ENCODE results near the gene MPG.
A peak's percentile ranks its signal among the peaks of the same experiment; 100 is the strongest.

MPG gene

GRCh38 chr16:83781-84615 lies 6.0 kb downstream of the MPG start:
- peak; percentile 45 for DNase-seq (ENCODE audit: low read depth)

DNA sequence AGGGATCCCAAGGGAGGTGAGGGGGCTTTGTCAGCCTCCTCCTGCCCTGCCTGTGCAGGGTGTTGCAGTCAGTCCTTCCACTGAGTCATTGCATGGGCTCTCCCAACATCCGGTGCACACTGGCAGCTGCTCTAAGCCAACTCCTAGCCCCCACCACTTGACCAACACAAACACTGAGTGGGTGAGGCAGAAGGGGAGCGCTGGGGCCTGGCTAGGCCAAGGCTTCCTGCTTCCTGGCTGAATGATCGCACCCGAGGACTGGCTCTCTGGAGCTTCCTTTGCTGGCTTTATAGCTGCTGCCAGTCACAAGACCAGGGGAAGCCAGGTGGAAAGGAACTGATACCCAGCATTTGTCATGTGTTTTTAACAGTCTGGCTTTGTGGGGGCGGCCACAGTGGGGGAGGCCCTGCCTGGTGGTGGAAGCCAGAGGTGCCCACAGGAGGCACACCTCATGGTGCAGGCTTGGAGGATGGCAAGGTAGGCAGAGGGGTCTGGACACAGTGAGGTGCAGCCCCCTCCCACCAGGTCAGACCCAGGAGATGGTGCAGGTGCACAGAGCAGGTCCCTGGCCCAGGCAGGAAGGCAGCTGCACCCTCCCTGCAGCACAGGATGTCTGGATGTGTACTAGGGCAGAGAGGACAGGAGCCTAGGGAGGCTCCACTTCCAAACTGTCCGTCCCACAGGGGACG lies 6.8 kb downstream of the MPG start:
- peak; percentile 93 for DNase-seq (ENCODE audit: low read depth)

DNA sequence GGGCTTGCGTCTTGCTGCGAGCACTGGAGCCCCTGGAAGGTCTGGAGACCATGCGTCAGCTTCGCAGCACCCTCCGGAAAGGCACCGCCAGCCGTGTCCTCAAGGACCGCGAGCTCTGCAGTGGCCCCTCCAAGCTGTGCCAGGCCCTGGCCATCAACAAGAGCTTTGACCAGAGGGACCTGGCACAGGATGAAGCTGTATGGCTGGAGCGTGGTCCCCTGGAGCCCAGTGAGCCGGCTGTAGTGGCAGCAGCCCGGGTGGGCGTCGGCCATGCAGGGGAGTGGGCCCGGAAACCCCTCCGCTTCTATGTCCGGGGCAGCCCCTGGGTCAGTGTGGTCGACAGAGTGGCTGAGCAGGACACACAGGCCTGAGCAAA lies 7.4 kb downstream of the MPG start:
- no peak for DNase-seq (ENCODE audit: low read depth)

DNA sequence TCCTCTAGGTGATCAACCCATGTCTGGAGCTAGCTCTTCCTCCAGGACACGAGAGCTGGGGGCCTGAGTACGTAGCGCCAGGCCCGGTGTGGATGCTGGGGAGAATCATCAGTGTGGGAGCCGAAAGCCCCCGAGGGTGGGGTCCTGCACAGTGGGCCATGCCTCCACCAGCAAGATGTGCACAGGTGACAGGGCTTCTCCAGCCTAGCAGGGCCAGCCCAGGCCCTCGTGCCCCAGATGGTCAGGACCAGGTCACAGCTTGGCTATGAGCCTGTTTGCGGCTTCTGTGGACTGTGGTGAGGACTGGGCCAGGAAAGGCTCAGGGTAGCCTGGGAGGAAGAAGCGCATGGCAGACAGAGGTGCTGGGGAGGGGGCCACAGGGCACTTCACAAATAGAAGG lies 7.8 kb downstream of the MPG start:
- DNase-seq (ENCODE audit: low read depth): no peak

- no peak for DNase-seq (ENCODE audit: low read depth)
Observed at GRCh38 chr16:86483-86952, 8.5 kb downstream of the MPG start.

GRCh38 chr16:88613-89012 lies 10.6 kb downstream of the MPG start:
- no peak for DNase-seq (ENCODE audit: low read depth)

- DNase-seq (ENCODE audit: low read depth): no peak
Observed at GRCh38 chr16:89391-90302, 11.6 kb downstream of the MPG start.

- peak; percentile 45 for DNase-seq (ENCODE audit: low read depth)
Observed at GRCh38 chr16:91484-91883, 13.5 kb downstream of the MPG start.

DNA sequence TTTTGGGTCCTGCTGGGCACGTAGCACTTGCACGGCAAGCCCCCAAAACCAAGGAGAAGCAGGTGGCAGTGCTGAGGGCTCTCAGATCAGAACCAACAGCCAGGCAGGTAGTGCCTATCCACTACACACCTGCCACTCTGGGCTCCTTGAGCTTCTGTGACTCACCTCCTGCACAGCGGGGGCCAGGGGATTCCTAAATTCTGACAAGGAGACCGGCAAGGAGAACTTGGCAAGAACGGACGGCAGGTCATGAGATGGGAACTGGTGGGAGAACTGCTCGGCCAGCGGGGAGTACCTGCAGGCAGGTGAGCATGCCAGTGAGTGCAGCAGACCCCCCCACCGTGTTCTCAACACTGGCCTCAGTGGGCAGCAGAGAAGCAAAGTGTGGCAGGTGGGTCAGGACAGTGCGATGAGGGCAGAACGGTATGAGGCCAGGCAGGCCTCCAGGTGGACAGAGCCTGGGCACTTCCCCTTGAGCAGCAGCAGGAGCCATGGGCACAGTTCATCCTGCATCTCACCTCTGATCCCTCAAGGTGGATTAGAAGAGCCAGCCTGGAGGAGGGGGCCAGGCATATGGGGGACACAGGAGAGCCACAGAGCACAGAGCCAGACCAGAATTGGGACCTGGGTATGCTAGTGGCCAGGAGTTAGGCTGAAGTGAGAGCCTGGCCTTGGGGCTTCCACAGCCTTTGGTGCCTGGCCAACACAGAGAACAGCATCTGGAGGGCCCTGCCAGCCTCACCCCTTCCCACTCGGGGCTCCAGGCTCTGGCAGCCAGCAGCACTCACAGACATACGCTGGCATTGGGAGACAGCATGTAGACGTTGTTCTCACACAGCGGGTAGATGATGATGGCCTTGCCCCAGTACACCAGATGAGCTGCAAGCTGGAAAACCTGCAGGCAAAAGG lies 14.7 kb downstream of the MPG start:
- DNase-seq (ENCODE audit: low read depth): no peak

- DNase-seq (ENCODE audit: low read depth): no peak
Observed at GRCh38 chr16:94918-95265, 16.9 kb downstream of the MPG start.

- peak; percentile 83 for DNase-seq (ENCODE audit: low read depth)
Observed at GRCh38 chr16:96935-97381, 18.9 kb downstream of the MPG start.

GRCh38 chr16:97822-98221 lies 19.8 kb downstream of the MPG start:
- peak; percentile 52 for DNase-seq (ENCODE audit: low read depth)

DNA sequence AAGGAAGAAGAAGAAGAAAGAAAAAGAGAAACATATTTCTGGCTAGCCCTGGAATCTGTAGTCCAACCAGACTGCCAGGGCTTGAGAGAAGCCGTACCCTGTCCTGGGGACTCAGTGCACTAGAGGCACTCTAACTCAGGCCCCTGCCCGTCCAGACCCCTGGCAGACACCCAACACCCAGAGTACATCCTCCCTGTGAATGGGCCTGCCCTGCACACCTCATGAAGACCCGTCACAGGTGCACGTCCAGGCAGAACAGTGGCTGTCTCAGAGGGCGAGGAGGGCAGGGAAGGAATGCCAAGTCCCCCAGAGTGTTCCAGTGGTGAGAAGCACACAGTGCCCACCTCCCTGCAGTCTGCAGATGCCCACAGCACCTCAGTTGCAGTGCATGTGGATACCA lies 23.0 kb downstream of the MPG start:
- DNase-seq (ENCODE audit: low read depth): no peak

- no peak for DNase-seq (ENCODE audit: low read depth)
Observed at GRCh38 chr16:101586-101985, 23.6 kb downstream of the MPG start.

DNA sequence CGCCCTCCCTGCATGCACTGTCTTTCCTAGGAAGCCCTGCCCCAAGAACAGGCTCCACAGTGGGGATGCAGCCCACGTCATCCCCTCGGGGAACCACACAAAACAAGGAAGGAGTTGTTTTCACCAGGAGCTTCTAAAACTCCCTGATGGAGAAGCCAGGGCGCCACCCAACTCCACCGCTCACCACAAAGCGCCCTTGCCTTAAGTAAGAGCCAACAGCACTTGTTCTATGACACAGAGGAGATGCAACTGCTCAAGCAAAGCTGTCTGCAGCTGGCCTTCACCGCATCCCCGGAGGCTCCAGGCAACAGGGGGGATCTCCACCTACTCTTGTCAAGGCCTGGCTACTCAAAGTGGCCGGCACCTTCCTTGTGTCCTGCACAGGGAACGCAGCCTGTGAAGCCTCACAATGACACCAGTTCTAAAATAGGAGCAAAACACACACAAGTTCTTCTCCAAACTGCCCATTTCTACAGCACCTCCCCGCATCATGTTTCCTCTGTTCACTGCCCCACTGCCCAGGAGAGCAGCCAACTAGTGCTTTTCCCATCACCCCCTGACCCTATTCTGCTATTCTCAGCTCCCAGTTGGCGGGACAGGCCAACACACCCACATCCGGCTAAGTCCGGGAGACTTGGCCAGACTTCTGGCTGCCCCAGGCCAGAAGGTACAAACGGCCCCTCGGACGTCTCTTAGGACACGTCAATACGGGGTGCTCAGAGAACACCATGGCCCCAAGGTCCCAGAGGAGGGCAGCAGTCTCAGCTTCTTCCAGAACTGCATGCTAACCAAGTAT lies 24.2 kb downstream of the MPG start:
- DNase-seq (ENCODE audit: low read depth): no peak

DNA sequence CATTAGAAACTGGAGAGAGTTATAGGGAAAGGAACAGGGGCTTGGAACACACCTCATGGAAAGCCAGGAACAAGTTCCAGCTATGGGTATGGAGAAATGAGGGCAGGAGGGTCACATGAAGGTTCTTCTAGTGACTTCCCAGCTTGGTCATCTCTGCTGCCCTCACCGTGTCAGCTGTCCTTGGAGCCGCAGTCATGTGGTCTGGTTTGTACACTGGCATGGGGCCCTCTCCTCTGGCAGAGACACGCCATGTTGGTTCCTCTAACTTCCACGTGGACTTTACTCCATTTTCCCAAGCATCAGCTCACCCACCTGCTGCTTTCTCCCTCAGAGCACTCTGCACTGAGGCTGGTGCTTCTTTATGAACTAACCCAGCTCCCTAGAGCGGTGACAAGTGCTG lies 26.3 kb downstream of the MPG start:
- no peak for DNase-seq (ENCODE audit: low read depth)

GRCh38 chr16:104928-105327 lies 26.9 kb downstream of the MPG start:
- DNase-seq (ENCODE audit: low read depth): no peak

DNA sequence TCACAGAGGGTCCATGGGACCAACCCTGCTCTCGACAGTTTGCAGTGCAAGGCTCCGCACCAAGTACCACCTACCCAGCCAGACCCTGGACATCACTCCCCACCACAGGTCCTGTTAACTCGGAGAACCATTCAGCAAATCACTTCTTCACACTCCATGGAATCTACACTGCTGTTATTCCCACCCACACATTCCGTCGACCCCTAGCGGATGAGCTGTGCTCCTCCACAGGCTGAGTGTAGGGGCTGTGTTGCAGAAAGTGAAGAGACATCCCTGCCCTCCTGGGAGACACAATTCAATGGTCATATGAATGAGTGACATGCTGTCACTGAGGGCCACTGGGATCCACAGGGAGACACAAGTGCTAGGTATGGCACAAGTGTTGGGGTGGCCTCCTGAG lies 27.5 kb downstream of the MPG start:
- no peak for DNase-seq (ENCODE audit: low read depth)

DNA sequence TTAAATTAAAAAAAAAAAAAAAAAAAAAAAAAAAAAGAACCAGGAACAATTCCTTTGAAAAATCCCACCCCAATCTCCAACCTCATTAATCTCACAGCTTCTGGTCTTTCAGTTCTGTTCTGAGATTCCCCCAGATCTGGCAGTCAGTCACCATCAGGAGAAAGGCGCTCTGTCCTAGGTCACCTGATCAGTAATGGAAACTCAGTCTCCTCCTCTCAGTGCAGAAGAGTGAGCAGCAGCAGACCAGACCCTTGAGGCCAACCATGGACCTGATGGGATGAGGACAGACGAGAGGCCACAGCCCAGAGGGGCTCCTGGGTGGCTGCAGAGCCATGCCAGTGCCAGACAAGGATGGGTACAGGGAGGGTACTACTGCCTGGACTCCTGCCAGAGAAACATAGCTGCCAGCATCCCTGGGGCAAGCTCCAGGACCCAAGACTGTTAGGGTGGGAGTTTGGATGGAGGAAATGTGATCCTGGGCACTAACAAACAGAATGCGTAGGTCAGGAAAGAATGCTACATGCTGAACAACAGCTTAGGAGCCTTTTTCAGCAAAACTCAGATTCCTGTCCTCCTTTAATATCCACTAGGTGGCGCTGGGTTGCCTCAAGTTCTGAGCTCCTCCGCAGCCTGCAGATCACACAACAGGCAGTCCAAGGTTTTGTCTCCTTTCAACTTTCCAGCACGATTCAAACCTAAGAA lies 28.7 kb downstream of the MPG start:
- DNase-seq (ENCODE audit: low read depth): peak; percentile 86
